ENCODE data around the gene CDH12. TPM values are rescaled to one million over a fixed set of nuclear protein-coding genes. Genes with fewer than 3 reads are reported as not detected.

CDH12 gene
- total RNA-seq, 1 donor from 2014 or later = 0.26 TPM

DNA sequence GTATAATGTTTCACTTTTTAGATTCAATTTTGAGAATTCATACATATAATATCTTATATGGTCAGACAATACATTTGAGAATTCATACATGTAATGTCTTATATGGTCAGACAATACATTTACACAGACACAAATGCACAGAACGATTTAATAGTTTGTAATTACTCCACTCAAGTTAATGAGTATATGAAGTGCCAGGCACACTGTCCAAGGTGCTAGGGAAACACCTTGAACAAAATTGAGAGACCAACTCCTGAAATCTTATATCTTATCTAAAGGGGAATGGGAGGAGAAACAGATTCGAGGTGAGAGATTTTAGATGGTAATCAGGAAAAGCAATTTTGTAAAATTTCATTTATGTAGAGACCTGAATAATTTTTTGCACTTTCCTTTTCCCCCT is 994.7 kb downstream of the CDH12 start:
- DNase-seq (ENCODE audit: low spot score) = no peak
- no peak overlapping the region for H3K27ac Mint-ChIP-seq (ENCODE audit: unreplicated experiment)
- no peaks in the 10 kb centered on the region for H3K27me3 Mint-ChIP-seq (ENCODE audit: unreplicated experiment)
- TF ChIP-seq, protein P1, sequence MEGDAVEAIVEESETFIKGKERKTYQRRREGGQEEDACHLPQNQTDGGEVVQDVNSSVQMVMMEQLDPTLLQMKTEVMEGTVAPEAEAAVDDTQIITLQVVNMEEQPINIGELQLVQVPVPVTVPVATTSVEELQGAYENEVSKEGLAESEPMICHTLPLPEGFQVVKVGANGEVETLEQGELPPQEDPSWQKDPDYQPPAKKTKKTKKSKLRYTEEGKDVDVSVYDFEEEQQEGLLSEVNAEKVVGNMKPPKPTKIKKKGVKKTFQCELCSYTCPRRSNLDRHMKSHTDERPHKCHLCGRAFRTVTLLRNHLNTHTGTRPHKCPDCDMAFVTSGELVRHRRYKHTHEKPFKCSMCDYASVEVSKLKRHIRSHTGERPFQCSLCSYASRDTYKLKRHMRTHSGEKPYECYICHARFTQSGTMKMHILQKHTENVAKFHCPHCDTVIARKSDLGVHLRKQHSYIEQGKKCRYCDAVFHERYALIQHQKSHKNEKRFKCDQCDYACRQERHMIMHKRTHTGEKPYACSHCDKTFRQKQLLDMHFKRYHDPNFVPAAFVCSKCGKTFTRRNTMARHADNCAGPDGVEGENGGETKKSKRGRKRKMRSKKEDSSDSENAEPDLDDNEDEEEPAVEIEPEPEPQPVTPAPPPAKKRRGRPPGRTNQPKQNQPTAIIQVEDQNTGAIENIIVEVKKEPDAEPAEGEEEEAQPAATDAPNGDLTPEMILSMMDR (IDR thresholded peaks at IDR 0.05; ENCODE audit: unreplicated experiment) = no peak
- no peaks in the 10 kb centered on the region for H3K36me3 Mint-ChIP-seq (ENCODE audit: low read depth, unreplicated experiment)
- H3K9me3 Mint-ChIP-seq (ENCODE audit: unreplicated experiment) = no peaks in the 10 kb centered on the region
- no peak overlapping the region for H3K4me3 Mint-ChIP-seq (ENCODE audit: unreplicated experiment)
- H3K4me1 Mint-ChIP-seq (ENCODE audit: unreplicated experiment) = no peaks in the 10 kb centered on the region

DNA sequence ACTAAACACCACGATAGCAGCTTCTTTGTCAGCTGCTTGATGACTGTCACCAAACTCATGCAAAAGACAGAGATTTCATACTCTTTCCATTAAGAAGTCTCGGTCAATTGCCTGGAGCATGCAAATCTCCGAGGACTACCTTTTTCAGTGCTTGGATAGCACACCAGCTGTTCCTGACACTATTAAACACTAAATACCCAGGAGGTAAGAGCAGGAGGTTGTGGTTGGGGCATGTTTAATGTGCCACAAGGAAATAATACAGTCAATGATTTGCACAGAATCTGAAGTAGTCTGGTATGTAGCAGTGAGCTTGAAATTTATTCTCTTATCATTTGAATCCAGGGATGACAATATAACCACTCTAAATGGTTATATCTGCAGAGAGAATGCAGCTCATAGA is 996.2 kb downstream of the CDH12 start:
- Mint-ChIP-seq H3K27ac (ENCODE audit: unreplicated experiment) (no peak overlapping the region), H3K9me3 (ENCODE audit: unreplicated experiment) (no peaks in the 10 kb centered on the region), H3K4me1 (ENCODE audit: unreplicated experiment) (no peaks in the 10 kb centered on the region), H3K4me3 (ENCODE audit: unreplicated experiment) (no peak overlapping the region), H3K36me3 (ENCODE audit: low read depth, unreplicated experiment) (no peaks in the 10 kb centered on the region), H3K27me3 (ENCODE audit: unreplicated experiment) (no peaks in the 10 kb centered on the region)
- TF ChIP-seq, protein P1 (IDR thresholded peaks at IDR 0.05; ENCODE audit: unreplicated experiment) = no peak
- no peak for DNase-seq (ENCODE audit: low spot score)

DNA sequence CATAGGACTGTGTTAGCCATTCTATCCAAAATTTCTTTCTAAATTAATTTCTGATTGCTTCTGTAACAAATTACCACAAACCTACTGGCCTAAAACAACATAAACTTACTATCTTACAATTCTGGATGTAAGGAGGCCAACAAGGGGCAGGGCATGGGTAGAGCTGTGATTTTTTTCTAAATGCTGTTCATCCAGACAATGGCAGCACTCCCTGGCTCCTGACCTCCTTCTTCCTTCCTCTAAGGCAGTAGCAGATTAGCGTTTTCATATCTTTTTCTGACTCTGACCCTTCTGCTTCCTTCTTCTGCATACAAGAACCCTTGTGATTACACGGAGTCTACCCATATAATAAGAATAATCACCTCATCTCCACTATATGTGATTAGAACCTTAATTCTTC is 1005.8 kb downstream of the CDH12 start:
- no peaks in the 10 kb centered on the region for H3K36me3 Mint-ChIP-seq (ENCODE audit: low read depth, unreplicated experiment)
- H3K4me3 Mint-ChIP-seq (ENCODE audit: unreplicated experiment) = no peak overlapping the region
- H3K4me1 Mint-ChIP-seq (ENCODE audit: unreplicated experiment) = peaks cover 9% of the 10 kb centered on the region
- DNase-seq (ENCODE audit: low spot score) = no peak
- H3K27me3 Mint-ChIP-seq (ENCODE audit: unreplicated experiment) = peaks cover 3% of the 10 kb centered on the region
- no peaks in the 10 kb centered on the region for H3K9me3 Mint-ChIP-seq (ENCODE audit: unreplicated experiment)
- no peak overlapping the region for H3K27ac Mint-ChIP-seq (ENCODE audit: unreplicated experiment)
- TF ChIP-seq, protein P1 (IDR thresholded peaks at IDR 0.05; ENCODE audit: unreplicated experiment) = no peak

DNA sequence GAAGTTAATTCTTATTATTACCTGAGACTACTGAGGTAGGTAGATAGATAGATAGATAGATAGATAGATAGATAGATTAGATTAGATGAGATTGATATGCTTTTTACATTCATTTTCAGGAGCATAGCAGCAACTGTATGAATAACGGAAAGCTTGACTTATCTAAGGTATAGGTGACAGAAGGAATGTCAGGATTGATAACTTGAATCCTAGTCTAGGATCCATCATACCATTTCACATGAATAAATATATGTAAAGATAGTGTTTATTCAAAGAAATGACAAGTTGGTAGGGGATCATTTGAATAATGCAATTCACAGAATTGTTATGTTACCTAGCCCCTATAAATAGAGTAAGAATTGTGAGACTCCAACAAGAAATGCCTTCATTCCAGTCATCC is 1008.2 kb downstream of the CDH12 start:
- no peak for DNase-seq (ENCODE audit: low spot score)
- Mint-ChIP-seq H3K4me3 (ENCODE audit: unreplicated experiment) (no peak overlapping the region), H3K9me3 (ENCODE audit: unreplicated experiment) (no peaks in the 10 kb centered on the region), H3K27ac (ENCODE audit: unreplicated experiment) (no peak overlapping the region), H3K27me3 (ENCODE audit: unreplicated experiment) (peaks cover 3% of the 10 kb centered on the region), H3K4me1 (ENCODE audit: unreplicated experiment) (peaks cover 9% of the 10 kb centered on the region), H3K36me3 (ENCODE audit: low read depth, unreplicated experiment) (no peaks in the 10 kb centered on the region)
- TF ChIP-seq, protein P1 (IDR thresholded peaks at IDR 0.05; ENCODE audit: unreplicated experiment) = no peak

DNA sequence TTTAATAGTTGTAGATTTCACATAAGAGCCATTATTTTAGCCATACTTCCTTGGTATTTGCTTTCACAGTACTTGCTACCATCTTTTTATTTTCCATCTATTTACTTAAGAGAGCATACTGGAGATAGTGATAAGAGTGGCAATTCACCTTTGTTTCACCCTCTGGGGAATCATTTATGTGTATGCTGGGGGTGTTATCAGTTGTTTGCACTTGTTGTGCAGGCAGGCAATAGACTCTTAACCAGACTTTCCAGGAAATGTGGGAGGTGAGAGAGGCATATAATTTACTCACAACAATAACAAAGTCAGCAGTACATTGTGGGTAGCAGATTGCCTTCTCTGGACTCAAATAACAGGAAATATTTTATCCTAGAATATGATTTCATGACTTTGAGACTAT is 1018.3 kb downstream of the CDH12 start:
- no peaks in the 10 kb centered on the region for H3K27me3 Mint-ChIP-seq (ENCODE audit: unreplicated experiment)
- H3K36me3 Mint-ChIP-seq (ENCODE audit: low read depth, unreplicated experiment) = no peaks in the 10 kb centered on the region
- no peak overlapping the region for H3K4me3 Mint-ChIP-seq (ENCODE audit: unreplicated experiment)
- no peaks in the 10 kb centered on the region for H3K9me3 Mint-ChIP-seq (ENCODE audit: unreplicated experiment)
- peaks cover 4% of the 10 kb centered on the region for H3K4me1 Mint-ChIP-seq (ENCODE audit: unreplicated experiment)
- TF ChIP-seq, protein P1 (IDR thresholded peaks at IDR 0.05; ENCODE audit: unreplicated experiment) = no peak
- DNase-seq (ENCODE audit: low spot score) = no peak
- no peak overlapping the region for H3K27ac Mint-ChIP-seq (ENCODE audit: unreplicated experiment)

Measured in endothelial cell (in vitro differentiated cells).